ENCODE results near the gene EMX1.

DNA sequence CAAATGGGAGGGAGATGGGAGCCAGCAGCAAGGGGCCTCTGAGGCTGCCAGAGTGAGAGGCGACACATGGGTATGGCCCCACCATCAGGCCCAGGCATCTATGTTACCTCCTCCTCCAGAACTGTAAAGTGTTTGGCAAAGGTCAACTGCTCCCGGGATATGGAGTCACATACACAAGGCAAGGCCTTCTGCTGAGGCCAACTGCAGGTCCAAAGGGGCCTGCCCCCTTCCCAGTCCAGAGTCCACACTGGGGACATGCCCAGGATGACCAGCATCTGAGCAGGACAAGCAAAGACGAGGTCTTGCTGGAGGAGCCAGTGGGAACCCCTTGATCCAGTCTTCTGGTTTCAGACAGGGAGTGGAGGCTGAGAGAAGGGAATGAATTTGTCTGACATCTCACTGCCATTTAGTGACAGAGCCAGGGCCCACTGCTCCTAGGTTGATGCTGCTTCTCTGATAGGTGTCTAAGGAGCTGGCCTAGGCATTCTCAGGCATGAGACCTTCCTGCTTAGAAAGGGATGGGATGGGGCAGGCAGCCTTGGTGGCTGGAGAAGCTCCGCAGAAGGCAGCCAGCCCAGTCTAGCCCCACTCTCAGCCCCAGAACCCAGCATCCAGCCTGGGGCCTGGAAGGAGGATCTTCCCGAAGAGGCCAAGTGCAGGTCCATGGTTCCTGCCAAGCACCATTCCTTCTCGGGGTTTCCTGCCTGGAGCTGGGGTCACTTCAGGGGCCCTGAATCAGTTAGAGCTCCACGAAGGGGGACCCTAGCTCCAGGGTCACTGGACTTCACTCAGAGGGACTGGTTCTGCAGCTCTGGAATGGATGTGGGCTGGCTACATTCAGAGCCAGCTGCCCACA is 26.4 kb downstream of the EMX1 start:
- TF ChIP-seq POLR2A (IDR thresholded peaks at IDR 0.05) (no peak), POLR2AphosphoS5 (IDR thresholded peaks at IDR 0.05) (no peak), EP300 (IDR thresholded peaks at IDR 0.05) (no peak)
- TF ChIP-seq, protein P1, sequence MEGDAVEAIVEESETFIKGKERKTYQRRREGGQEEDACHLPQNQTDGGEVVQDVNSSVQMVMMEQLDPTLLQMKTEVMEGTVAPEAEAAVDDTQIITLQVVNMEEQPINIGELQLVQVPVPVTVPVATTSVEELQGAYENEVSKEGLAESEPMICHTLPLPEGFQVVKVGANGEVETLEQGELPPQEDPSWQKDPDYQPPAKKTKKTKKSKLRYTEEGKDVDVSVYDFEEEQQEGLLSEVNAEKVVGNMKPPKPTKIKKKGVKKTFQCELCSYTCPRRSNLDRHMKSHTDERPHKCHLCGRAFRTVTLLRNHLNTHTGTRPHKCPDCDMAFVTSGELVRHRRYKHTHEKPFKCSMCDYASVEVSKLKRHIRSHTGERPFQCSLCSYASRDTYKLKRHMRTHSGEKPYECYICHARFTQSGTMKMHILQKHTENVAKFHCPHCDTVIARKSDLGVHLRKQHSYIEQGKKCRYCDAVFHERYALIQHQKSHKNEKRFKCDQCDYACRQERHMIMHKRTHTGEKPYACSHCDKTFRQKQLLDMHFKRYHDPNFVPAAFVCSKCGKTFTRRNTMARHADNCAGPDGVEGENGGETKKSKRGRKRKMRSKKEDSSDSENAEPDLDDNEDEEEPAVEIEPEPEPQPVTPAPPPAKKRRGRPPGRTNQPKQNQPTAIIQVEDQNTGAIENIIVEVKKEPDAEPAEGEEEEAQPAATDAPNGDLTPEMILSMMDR (IDR thresholded peaks at IDR 0.05), result no peak
